MCF 10A (cell line): ENCODE data around the gene CERS2. TPM values are rescaled to one million over a fixed set of nuclear protein-coding genes. Genes with fewer than 3 reads are reported as not detected.

Source experiments
- BruUV-seq: library from RNA; stranded (reverse); fragments of 400-500 nt; replicated peaks from 2 replicates; lab custom pipeline; 2021; lab: Mats Ljungman, UMichigan
- CTCF ChIA-PET: fragments of 300-600 bp; sonication (Branson Sonifier 250); formaldehyde crosslinking; extraction: SDS; loops from one replicate; lab custom pipeline; 2021; ENCODE audit warnings: antibody characterized with exemption, inconsistent platforms; lab: Yijun Ruan, JAX
- POLR2A ChIA-PET: fragments of 300-600, 350-650 bp; sonication (Branson Sonifier 250); formaldehyde crosslinking; extraction: SDS; loops from one replicate; lab custom pipeline; 2020; ENCODE audit warnings: antibody characterized with exemption, inconsistent platforms; lab: Yijun Ruan, JAX
- DNase-seq: peaks from one replicate; pipeline ENCODE4 v3.0.0-alpha.2; 2018; ENCODE audit not compliant: unreplicated experiment
- H3K27ac Mint-ChIP-seq: one replicate; pipeline ENCODE4 v1.8.0; 2022; ENCODE audit warnings: mild to moderate bottlenecking, low read depth, mixed read lengths; ENCODE audit not compliant: unreplicated experiment
- H3K27me3 Mint-ChIP-seq: one replicate; pipeline ENCODE4 v1.8.0; 2022; ENCODE audit warnings: mixed read lengths; ENCODE audit not compliant: insufficient read depth, unreplicated experiment
- H3K36me3 Mint-ChIP-seq: one replicate; pipeline ENCODE4 v1.8.0; 2022; ENCODE audit warnings: mild to moderate bottlenecking, moderate library complexity, mixed read lengths; ENCODE audit not compliant: insufficient read depth, unreplicated experiment
- H3K4me1 Mint-ChIP-seq: one replicate; pipeline ENCODE4 v1.8.0; 2022; ENCODE audit warnings: mixed read lengths; ENCODE audit not compliant: insufficient read depth, unreplicated experiment
- H3K4me3 Mint-ChIP-seq: one replicate; pipeline ENCODE4 v1.8.0; 2022; ENCODE audit warnings: mild to moderate bottlenecking, moderate library complexity, mixed read lengths; ENCODE audit not compliant: unreplicated experiment
- H3K9me3 Mint-ChIP-seq: one replicate; pipeline ENCODE4 v1.8.0; 2022; ENCODE audit warnings: mixed read lengths; ENCODE audit not compliant: unreplicated experiment
- CTCF ChIP-seq: fragments of 200-600 bp; IDR thresholded peaks from one replicate; pipeline ENCODE4 v1.8.0; 2022; ENCODE audit warnings: antibody characterized with exemption, mild to moderate bottlenecking; ENCODE audit not compliant: unreplicated experiment
- intact Hi-C: fragments of 100-400 bp; cut with micrococcal nuclease; formaldehyde crosslinking; loops from 2 replicates; pipeline ENCODE4 v1.14.1; 2022
- total RNA-seq: library from RNA; stranded (reverse); gene quantifications from 2 replicates; pipeline ENCODE4 v1.2.3, GENCODE V29; 2022

CERS2 gene
- total RNA-seq, 1 experiment from 2014 or later = 270 TPM

GRCh38 chr1:150999926-151000325, 25.3 kb upstream of the CERS2 start:
- POLR2A ChIA-PET = interaction anchor here (0.8 to 0.9 kb wide), 3 partner anchors 13 to 34 kb away, joined by 3 to 4 read pairs (median 3); no protein-coding TSS in a partner anchor
- DNase-seq = no peak
- CTCF ChIA-PET = interaction anchor here (0.6 to 12.4 kb wide), 11 partner anchors 12 to 1057 kb away, joined by 3 to 302 read pairs (median 4); partner anchors contain the start of genes ANXA9 and CERS2
- H3K36me3 Mint-ChIP-seq = peaks cover 23% of the 10 kb centered on the region
- H3K27ac Mint-ChIP-seq = no peak overlapping the region
- no peak for TF ChIP-seq CTCF
- no peaks in the 10 kb centered on the region for H3K27me3 Mint-ChIP-seq
- intact Hi-C loops = loop anchor here (5.0 kb wide), 1 partner anchor 378 kb away; no protein-coding TSS in a partner anchor
- H3K9me3 Mint-ChIP-seq = no peaks in the 10 kb centered on the region
- no TSS peak for BruUV-seq
- no peak overlapping the region for H3K4me3 Mint-ChIP-seq
- H3K4me1 Mint-ChIP-seq = peaks cover 13% of the 10 kb centered on the region

DNA sequence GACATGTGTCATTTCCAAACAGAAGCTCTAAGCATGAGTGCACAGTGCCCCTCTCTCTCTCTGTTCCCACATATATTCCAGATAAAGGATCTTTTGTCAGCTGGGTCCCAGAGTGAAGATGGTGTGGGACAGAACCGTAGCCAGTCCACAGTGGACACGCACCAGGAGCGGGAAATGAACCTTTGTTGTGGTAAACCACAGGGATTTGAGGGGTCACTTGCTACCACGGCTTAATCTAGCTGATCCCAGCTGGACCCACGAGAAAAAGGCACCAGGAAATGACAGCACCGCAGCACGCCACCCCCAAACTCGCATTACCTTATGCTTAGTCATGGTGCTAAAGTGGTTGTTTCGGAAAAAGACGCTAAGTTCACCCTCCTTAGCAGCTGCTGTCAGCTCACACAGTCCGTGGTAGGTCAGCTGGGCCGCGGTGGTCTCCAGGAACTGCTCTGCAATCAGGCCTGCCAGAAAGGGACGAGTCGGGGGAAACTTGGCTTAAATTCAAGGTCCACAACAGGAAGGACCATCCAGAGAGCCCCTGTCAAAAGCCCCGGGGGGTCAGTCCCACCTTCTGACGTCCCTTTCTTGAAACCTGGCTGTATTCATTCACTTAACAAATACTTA, 24.5 kb upstream of the CERS2 start:
- H3K27ac Mint-ChIP-seq = no peak overlapping the region
- H3K36me3 Mint-ChIP-seq = peaks cover 23% of the 10 kb centered on the region
- DNase-seq = no peak
- intact Hi-C loops = loop anchor here (5.0 kb wide), 1 partner anchor 377 kb away; no protein-coding TSS in a partner anchor
- ChIA-PET CTCF (interaction anchor here (0.6 to 12.4 kb wide), 16 partner anchors 13 to 1057 kb away, joined by 3 to 302 read pairs (median 4); partner anchors contain the start of genes ANXA9, CERS2 and GABPB2), POLR2A (interaction anchor here (0.5 to 6.2 kb wide), 7 partner anchors 7 to 190 kb away, joined by 3 to 61 read pairs (median 3); partner anchors contain the start of genes MINDY1 and VPS72)
- TF ChIP-seq CTCF = no peak
- no TSS peak for BruUV-seq
- peaks cover 13% of the 10 kb centered on the region for H3K4me1 Mint-ChIP-seq
- no peaks in the 10 kb centered on the region for H3K27me3 Mint-ChIP-seq
- H3K9me3 Mint-ChIP-seq = no peaks in the 10 kb centered on the region
- no peak overlapping the region for H3K4me3 Mint-ChIP-seq

DNA sequence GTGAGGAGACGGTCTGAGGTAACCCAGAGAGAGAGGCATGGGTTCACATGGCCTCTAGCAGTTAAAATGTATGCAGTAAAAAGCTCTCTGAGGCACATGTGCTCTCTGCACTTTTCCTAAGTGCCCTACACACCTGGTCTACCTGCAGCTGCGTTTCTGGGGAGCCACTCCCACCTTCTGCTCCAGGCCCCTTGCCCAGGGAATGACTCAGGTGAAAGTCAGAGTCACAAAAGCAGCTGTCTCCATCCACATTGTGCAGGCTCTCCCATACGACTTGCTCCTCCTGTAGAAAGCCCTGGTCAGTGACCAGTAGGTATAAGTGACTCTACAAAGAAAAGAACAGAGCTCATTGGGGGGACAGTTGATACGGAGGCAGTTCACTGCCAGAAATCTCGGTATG, 23.3 kb upstream of the CERS2 start:
- CTCF ChIA-PET = interaction anchor here (0.5 to 12.4 kb wide), 7 partner anchors 8 to 311 kb away, joined by 3 to 302 read pairs (median 4); partner anchors contain the start of genes ANXA9, CERS2 and MINDY1
- Mint-ChIP-seq H3K4me1 (peaks cover 9% of the 10 kb centered on the region), H3K27me3 (no peaks in the 10 kb centered on the region), H3K36me3 (peaks cover 23% of the 10 kb centered on the region), H3K9me3 (no peaks in the 10 kb centered on the region), H3K27ac (no peak overlapping the region), H3K4me3 (no peak overlapping the region)
- no TSS peak for BruUV-seq
- POLR2A ChIA-PET = interaction anchor here (0.8 to 6.2 kb wide), 5 partner anchors 8 to 634 kb away, joined by 3 to 61 read pairs (median 3); partner anchors contain the start of genes MINDY1, RPRD2 and VPS72
- no peak for TF ChIP-seq CTCF
- DNase-seq = no peak
- intact Hi-C loops = loop anchor here (5.0 kb wide), 1 partner anchor 376 kb away; no protein-coding TSS in a partner anchor
